Measurements from ENCODE around the gene IARS1.

DNA sequence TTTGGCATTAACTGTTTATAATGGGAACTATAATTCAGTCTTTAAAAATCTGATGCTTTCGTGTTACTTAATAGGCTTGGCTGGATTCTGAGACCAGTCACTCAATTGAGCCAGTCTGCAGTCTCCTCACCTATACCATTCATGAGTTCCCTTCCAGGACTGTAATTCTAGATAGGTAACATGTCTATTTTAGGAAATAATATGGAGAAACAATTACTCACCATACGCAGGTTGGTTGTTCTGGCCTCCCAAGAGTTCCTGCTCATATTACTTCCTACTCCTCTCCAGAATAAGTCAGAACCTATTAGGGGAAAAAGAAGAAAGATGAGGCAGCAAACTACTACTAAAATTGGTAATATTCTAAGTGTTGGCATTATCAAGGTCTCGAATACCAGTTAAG lies 4.5 kb upstream of the IARS1 start:
- no peak for TF ChIP-seq POLR2A (IDR thresholded peaks at IDR 0.05)
- TF ChIP-seq, protein P1, sequence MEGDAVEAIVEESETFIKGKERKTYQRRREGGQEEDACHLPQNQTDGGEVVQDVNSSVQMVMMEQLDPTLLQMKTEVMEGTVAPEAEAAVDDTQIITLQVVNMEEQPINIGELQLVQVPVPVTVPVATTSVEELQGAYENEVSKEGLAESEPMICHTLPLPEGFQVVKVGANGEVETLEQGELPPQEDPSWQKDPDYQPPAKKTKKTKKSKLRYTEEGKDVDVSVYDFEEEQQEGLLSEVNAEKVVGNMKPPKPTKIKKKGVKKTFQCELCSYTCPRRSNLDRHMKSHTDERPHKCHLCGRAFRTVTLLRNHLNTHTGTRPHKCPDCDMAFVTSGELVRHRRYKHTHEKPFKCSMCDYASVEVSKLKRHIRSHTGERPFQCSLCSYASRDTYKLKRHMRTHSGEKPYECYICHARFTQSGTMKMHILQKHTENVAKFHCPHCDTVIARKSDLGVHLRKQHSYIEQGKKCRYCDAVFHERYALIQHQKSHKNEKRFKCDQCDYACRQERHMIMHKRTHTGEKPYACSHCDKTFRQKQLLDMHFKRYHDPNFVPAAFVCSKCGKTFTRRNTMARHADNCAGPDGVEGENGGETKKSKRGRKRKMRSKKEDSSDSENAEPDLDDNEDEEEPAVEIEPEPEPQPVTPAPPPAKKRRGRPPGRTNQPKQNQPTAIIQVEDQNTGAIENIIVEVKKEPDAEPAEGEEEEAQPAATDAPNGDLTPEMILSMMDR (IDR thresholded peaks at IDR 0.05) = no peak
